ENCODE measurements around the gene ANAPC1.

- TF ChIP-seq CTCF (IDR thresholded peaks at IDR 0.05 in 8 of 11, conservative IDR thresholded peaks at IDR 0.05 in 3 of 11), result no peak
- no peak for TF ChIP-seq POLR2AphosphoS5 (IDR thresholded peaks at IDR 0.05)
- TF ChIP-seq POLR2A (IDR thresholded peaks at IDR 0.05), result no peak
Measured at GRCh38 chr2:111904726-111905474, 20.9 kb upstream of the ANAPC1 start.

Data from spleen (tissue), 7 donors.